Fibroblast of the aortic adventitia (primary cell): ENCODE measurements around the gene TMTC2. TPM values are rescaled to one million over a fixed set of nuclear protein-coding genes. Genes with fewer than 3 reads are reported as not detected.

ENCODE experiments used
- DNase-seq: peaks from one replicate; pipeline ENCODE4 v3.0.0-alpha.2; 2010; ENCODE audit warnings: low read depth
- H3K4me3 ChIP-seq: 2 replicates; pipeline ENCODE4 v1.5.1; 2011; ENCODE audit warnings: low read depth, mild to moderate bottlenecking, control low read depth, low read length, moderate library complexity
- CTCF ChIP-seq: IDR thresholded peaks from 2 replicates; pipeline ENCODE4 v1.5.1; 2011; ENCODE audit warnings: mild to moderate bottlenecking, low read length, control low read depth, inconsistent platforms; ENCODE audit not compliant: insufficient read depth
- total RNA-seq: library from RNA; depleted of rRNA; stranded (reverse); fragments of >200 nt; gene quantifications from 2 replicates; pipeline ENCODE4 v1.2.3, GENCODE V29; 2012; ENCODE audit warnings: low replicate concordance

TMTC2 gene
- total RNA-seq, 1 donor, result 21.1 TPM

GRCh38 chr12:82948491-82948890, 261.8 kb downstream of the TMTC2 start:
- H3K4me3 ChIP-seq, result no peak overlapping the region
- no peak for DNase-seq
- no peak for TF ChIP-seq CTCF

- DNase-seq, result no peak
- H3K4me3 ChIP-seq, result no peak overlapping the region
- TF ChIP-seq CTCF, result no peak
Observed at GRCh38 chr12:82950356-82950755, 263.6 kb downstream of the TMTC2 start.

- DNase-seq, result no peak
- H3K4me3 ChIP-seq, result no peak overlapping the region
- TF ChIP-seq CTCF, result no peak
Observed at GRCh38 chr12:82952946-82953345, 266.2 kb downstream of the TMTC2 start.

GRCh38 chr12:82953397-82953796, 266.7 kb downstream of the TMTC2 start:
- no peak for DNase-seq
- no peak for TF ChIP-seq CTCF
- H3K4me3 ChIP-seq, result no peak overlapping the region

GRCh38 chr12:82954064-82954463, 267.4 kb downstream of the TMTC2 start:
- DNase-seq, result no peak
- H3K4me3 ChIP-seq, result no peak overlapping the region
- TF ChIP-seq CTCF, result no peak

GRCh38 chr12:82954572-82954971, 267.9 kb downstream of the TMTC2 start:
- H3K4me3 ChIP-seq, result no peak overlapping the region
- DNase-seq, result no peak
- TF ChIP-seq CTCF, result no peak

- DNase-seq, result no peak
- TF ChIP-seq CTCF, result no peak
- H3K4me3 ChIP-seq, result no peak overlapping the region
Observed at GRCh38 chr12:82955043-82955442, 268.3 kb downstream of the TMTC2 start.
